ENCODE measurements around the gene PLPP3.

Gene PLPP3

DNA sequence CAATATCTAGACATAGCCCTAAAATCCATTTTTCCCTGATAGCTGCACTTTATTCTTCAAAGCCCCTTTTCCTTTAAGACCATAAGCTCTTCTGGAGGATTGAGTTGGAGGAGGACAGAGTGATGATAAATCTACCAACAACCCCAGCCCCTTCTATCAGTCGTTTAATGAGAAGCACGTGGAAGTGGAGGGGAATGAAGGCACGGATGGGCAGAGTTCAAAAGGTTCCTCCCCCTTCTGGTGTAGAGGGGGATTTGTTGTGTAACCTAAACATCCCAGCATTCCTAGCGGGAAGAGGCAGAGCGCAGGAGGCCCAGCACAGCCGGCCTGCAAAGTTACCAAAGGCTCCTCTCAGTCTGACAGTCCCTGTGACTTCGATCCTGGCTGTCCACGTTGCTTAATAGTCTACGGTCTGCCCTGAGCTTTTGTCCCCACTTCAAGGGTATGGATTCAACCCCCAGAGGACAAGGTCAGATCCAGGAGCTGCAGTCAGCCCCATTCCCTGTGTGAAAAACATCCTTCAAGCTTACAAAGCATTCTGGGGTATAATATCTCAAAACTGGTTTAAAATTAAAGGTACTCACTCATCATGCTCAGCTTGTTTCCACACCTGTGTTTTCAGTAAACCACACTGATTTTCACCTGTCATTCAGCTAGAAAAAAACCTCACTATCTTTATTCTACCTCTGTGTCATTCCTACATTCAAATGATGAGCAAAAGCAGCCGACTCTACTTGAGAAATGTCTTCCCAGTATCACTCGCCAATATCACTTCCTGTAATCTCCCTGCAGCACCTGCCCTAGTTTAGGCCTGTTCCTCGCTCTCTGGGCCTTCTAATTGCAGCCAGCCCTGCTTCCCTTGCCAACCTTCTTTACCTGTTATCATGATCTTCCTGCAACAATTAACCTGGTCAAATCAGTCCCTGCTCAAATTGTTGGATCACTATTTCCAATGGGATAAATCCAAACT, 117.9 kb downstream of the PLPP3 start:
- no peak for DNase-seq (ENCODE audit: low read depth)

DNA sequence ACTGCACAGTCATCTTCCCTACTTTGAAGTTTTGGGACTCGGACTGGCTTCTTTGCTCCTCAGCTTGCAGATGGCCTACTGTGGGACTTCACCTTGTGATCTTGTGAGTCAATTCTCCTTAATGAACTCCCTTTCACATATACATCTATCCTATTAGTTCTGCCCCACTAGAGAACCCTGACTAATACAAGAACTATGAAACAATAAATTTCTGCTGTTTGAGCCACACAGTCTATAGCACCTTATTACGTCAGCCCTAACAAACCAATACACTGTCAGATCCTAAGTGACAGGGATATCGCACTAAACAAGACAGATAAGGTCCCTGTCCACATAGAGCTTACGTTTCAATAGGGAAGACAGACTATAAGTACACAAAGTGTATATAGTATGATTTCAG, 120.1 kb downstream of the PLPP3 start:
- no peak for DNase-seq (ENCODE audit: low read depth)

DNA sequence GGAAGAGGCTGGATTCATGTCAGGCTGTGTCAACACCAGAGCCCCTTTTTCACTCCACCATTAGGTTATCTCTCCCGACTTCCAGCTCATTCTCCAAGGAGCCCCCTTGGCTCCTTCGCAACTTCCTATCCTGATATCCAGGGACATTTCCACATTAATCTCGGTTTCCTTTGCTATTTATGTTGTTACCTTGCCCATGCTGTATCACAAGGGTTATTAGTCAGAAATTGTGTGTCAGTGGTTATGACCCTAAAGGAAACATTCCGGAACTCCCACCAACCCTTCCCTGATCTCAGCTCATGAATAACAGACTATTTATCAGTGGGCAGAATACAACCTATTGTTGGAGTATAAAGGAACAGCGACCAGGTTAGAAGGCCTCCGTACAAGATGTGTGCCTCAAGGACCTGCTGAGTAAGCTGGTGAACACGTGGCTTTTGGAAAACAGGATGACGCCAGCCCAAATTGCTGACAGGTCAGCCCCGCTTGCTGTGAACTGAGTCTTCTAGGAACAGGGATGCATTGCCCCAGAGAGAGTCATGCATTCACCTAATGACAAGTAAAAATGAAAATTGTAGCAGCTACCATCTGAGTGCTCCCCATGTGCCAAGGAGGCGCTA, 121.5 kb downstream of the PLPP3 start:
- DNase-seq (ENCODE audit: low read depth): no peak

DNA sequence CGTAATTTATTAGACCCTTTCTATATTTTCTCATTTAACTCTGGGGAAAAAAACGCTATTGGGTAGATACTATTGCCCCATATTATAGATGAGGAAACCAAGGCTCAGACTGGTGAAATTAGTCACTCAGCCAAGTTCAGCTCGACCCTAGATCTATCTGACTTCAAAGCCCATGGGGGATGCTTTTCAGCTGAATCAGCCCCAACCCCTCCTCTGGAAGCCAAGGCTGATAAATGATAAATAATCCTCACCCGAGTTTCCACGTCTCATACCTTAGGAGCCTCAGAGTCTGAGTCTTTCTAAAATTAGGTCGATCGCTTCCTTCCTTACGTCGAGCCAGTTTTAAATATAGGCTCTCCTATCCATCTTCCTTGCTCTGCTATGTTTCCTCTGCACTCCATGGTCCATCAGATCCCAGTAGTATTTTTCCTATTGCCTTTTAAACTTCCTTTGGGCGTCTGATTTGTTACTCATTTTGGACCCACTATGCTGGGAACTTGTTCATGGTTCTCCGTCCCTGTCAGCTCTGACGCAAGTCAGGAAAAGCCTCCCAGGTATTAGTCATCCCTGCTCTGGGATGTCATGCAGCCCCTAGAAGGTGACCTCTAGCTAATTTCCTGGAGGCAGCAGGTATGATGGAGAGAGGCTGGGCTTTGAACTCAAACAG, 122.8 kb downstream of the PLPP3 start:
- no peak for DNase-seq (ENCODE audit: low read depth)

DNA sequence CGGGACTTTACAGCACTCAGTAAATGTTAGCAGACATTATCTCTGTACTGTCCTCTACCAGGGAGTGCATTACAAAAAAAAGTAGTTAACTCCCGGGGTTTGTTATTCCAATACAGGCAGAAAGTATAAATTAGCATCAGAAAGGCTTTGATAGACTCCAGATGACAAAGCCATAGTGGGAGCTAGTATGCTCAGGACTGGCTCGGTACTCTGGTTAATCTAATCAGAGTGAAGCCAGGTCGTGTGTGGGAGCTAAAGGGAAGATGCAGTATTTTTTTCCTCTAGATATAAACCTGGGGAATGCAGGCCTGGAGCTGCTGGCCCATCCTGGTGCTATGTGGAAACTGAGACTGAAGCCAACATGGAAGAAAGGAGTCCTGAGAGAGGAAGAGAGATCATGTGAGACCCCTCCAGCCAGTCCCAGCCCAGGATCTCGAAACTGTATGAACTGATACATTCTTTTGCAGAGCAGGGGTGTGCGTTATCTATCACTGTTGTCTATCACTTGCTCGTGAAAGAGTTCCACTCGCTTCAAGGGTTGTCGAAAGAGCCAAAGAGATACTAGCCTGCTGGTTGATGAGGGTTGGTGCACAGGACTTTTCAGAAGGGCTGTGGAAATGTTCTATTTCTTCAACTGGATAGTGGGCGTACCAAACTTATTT, 125.8 kb downstream of the PLPP3 start:
- DNase-seq (ENCODE audit: low read depth): no peak

DNA sequence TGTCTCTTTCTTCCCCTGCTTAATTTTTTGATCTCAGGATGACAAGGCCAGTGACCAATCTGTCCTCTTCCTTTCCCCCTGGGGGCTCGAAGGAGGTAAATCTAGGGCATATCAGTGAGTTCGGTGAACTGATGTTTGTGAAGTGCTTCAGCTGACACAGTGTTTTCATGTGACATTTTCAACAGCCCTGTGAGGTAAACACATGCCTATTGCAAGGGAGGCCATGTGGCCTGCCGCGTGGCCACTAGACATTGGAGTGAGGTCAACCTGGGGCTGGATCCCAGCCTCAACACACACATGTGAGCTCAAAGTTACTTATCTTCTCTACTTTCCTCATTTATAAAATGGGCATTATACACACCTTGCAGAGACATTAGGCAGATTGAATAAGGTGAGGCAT, 126.3 kb downstream of the PLPP3 start:
- no peak for DNase-seq (ENCODE audit: low read depth)

DNA sequence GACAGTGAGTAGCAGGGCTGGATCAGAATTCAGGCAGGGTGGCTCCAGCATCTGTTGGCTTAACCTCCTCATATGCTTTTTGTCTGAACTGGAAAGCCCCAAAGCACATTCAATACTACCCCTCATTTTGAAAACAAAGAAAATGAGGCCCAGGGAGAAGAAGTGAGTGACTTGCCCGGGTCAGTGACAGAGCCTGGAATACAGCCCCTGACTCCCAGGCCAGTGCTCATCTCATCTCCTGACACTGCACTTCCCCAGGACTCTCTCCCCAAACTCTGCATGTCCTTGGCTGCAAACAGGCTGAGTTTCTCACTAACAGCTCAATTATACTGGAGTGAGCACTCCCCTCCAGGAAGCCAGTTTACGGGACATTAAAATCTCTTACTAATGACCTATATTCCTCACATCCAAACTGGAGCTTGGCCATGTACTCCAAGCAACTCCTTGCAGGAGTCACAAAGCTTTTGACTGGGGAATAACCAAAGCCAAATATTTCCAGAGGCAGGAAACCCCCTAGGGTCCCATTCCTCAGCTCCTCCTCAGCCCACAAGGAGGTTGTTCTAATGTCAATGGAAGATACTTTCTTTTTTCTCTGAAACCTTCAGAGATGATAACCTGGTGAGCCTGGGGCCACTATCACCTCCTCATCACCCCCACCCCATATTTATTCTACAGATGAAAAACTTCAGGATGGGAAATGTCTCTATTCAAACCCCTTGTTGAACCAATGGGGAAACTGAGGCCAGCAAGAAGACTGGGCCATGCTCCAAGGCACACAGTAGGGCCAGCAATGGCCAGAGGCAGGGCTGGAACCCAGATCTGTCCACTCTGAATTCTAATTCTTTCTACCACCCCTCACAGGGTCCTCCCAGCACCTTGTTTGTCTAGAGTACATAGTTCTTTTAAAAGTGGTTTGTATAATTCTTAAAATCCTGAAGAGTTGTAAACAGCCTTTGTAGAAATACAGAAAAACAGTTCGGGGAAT, 127.0 kb downstream of the PLPP3 start:
- DNase-seq (ENCODE audit: low read depth): no peak

DNA sequence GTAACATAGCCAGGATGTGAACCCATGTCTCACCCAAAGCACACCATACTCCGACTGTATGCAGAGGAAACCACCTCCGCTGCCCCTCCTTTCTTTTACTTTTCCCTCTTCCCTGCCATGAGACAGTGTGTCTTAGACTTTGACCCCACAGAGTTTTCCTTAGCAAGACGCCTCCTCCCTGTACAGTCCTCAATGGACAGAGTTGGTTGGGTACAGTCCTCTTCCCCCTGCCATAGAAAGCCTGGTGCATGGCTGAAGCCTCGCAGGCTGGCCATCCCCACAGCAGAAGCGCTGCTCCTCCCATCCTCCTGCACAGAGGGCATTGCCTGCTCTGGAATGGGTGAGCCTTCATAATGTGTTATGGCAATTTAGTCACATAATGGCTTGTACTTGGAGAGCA, 127.9 kb downstream of the PLPP3 start:
- DNase-seq (ENCODE audit: low read depth): no peak

DNA sequence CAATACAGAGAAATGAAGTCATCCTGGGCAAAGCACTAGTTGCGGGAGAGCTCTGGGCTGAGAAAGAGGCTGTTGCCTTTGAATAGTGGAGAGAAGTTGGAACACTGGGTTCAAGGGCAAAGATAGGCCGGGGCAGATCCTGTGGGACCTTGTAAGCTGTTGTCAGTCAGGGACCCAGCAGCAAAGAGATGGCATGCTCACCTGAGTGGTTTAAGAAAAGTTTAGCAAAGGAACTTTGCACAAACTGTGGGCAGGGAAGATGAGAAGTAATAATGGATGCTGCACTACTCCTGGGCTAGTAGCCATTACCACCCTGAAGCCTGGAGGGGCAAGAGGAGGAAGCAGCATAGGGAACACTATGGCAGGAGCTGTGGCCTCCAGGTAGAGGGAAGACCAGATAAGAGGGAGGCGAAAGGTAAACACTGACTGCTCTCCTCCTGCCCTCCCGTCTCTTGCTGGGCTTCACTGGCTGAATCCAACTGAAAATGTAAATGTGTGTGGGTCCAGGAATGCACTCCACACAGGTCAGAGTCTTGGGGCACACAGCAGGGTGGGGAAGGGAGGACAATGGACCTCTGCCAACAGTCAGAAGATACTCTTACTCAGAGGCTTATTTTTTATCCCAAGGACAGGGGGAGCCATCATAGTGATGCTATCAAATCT, 129.2 kb downstream of the PLPP3 start:
- no peak for DNase-seq (ENCODE audit: low read depth)

DNA sequence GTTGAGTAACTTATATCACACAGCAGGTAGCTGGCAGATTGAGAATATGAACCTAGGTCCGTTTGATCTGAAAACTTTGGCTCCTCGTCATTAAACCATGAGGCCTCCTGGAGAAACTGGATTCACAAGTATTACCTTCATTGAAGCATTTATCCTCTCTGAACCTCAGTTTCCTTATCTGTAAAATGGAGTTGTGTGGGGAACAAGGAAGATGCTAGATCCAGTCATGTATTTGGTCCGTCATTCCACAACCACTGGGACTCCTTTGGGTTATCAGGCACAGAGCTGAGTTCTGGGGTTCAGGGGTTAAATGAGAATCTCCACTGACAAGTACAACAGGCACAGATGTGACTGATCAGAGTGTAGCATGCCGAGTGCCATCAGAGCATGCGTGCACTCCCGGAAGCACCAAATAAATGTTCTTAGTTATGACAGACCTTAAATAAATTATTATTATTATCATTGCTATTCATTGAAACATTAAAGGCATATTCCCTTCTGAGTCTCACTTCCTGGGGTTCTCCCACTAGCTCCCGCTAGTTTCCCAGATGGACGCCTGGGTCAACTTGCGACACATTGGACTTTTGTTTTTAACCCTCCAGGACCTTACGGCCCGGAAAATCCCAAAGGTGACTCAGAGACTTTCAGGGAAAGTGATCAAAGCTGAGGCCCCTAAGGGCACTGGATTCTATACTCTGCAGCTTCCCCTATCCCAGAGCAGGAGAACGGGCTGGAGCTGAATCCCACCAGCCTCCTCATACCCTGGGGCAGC, 130.6 kb downstream of the PLPP3 start:
- no peak for DNase-seq (ENCODE audit: low read depth)

DNA sequence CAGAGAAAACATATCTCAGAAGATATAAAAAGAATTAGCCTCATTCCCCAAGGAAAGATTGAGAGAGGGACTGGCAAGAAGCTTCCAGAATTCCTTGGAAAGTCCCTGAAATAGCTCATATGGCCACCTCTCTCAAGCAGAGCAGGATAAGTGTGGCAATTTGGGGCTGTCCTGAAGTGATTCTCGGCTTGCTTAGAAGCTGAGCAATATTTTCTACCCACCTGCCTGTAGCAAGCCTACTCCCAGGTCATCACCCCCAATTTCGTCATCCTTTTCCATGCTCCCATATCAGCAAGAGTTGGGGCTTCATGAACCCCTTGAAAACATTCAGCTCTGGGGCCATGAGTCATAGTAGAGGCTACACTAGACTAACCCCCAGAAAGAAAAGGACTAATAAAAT, 131.5 kb downstream of the PLPP3 start:
- DNase-seq (ENCODE audit: low read depth): no peak

DNA sequence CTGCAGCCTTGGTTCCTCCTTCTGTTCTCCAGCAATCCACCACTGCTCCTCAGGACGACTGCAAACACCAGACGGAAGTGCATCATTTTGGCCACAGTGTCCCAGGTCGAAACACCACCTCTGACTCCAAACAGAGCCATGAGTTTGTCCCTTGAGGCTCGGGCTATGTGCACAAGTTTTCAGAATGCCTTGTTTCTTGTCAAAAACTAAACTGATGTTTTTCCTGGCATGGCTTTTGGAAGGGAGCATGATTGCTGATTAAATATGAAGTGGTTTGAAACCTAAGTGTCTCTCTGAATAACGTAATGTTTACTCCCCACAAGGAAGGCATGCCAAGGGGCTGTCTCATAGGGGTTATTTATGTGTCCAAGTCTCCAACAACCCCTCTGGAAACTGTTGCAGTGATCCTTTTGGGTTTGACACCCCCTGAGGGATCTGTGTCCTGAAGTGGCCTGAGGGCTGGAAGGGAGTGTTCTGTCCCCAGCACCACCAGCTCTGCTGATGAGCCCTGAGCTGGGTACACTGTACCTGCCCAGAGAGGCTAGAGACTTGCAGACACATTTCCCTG, 132.7 kb downstream of the PLPP3 start:
- DNase-seq (ENCODE audit: low read depth): no peak

DNA sequence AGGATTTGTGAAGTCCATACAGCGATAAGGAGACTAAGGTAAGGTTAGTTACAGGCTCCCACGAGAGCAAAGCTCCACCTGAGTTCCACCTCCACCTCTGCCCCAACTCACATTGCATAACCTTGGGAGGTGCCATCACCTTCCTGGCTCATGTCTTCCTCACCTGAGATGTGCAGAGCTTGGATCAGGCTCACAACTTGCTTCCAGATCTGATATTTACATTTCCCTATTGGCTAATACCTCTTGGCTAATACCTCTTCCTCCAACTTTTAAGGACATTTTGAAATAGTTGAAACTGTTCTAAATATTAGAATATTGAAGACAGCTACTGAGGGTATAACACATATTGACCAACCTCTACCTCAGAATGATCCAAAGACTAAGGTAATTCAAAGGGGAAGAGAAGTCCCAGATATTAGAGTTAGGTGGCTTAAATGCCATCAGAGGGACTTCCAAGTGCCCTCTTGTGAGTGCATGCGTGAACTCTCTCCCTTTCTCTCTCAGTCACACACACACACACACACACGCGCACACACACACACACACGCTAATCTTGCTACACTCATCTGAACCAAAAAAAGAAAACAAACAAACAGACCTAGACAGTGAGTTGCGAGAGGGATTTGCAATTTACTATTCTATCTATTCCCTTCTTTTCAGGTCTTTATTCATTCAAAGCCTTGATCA, 134.3 kb downstream of the PLPP3 start:
- no peak for DNase-seq (ENCODE audit: low read depth)
